GM23248 (cell line): Measurements from ENCODE around the gene VRK3. TPM values are rescaled to one million over a fixed set of nuclear protein-coding genes. Genes with fewer than 3 reads are reported as not detected.
A peak's percentile ranks its signal among the peaks of the same experiment; 100 is the strongest.

ENCODE experiments used
- DNase-seq: peaks from one replicate; pipeline ENCODE4 v3.0.0-alpha.2; 2015
- H2AFZ ChIP-seq: fragments of 200-600 bp; sonication (generic); 2 replicates; pipeline ENCODE4 v1.6.1; 2016; ENCODE audit warnings: antibody characterized with exemption
- H3F3A ChIP-seq: fragments of 200-600 bp; sonication (generic); 2 replicates; pipeline ENCODE4 v1.6.1; 2016; ENCODE audit warnings: mild to moderate bottlenecking, antibody characterized with exemption, mixed run types; ENCODE audit not compliant: insufficient read depth
- H3K27ac ChIP-seq: fragments of 200-600 bp; sonication (generic); 2 replicates; pipeline ENCODE4 v1.5.1; 2016; ENCODE audit warnings: mild to moderate bottlenecking
- H3K27me3 ChIP-seq: fragments of 200-600 bp; sonication (generic); replicated peaks from 2 replicates; pipeline ENCODE4 v1.6.1; 2016; ENCODE audit warnings: mild to moderate bottlenecking; ENCODE audit not compliant: insufficient read depth
- H3K36me3 ChIP-seq: fragments of 200-600 bp; sonication (generic); 2 replicates; pipeline ENCODE4 v1.6.1; 2016; ENCODE audit warnings: low read depth, mild to moderate bottlenecking
- H3K4me1 ChIP-seq: fragments of 200-600 bp; sonication (generic); 2 replicates; pipeline ENCODE4 v1.6.1; 2016; ENCODE audit warnings: mild to moderate bottlenecking; ENCODE audit not compliant: insufficient read depth
- H3K4me2 ChIP-seq: fragments of 200-600 bp; sonication (generic); one replicate; pipeline ENCODE4 v1.6.1; 2016; ENCODE audit warnings: mild to moderate bottlenecking; ENCODE audit not compliant: unreplicated experiment
- H3K4me3 ChIP-seq: fragments of 200-600 bp; sonication (generic); 2 replicates; pipeline ENCODE4 v1.5.1; 2016; ENCODE audit warnings: mild to moderate bottlenecking
- H3K79me2 ChIP-seq: fragments of 200-600 bp; sonication (generic); 2 replicates; pipeline ENCODE4 v1.6.1; 2016; ENCODE audit warnings: mild to moderate bottlenecking; ENCODE audit not compliant: insufficient read depth
- H3K9ac ChIP-seq: fragments of 200-600 bp; sonication (generic); 2 replicates; pipeline ENCODE4 v1.6.1; 2016; ENCODE audit warnings: mild to moderate bottlenecking
- H3K9me2 ChIP-seq: fragments of 200-600 bp; sonication (generic); 2 replicates; pipeline ENCODE4 v1.6.1; 2016; ENCODE audit warnings: mixed run types, mild to moderate bottlenecking, moderate library complexity; ENCODE audit not compliant: insufficient read depth
- H3K9me3 ChIP-seq: fragments of 200-600 bp; sonication (generic); one replicate; pipeline ENCODE4 v1.6.1; 2017; ENCODE audit warnings: low read depth
- H4K20me1 ChIP-seq: fragments of 200-600 bp; sonication (generic); 2 replicates; pipeline ENCODE4 v1.6.0; 2016; ENCODE audit not compliant: insufficient read depth
- EZH2 ChIP-seq: fragments of 200-600 bp; sonication (generic); IDR thresholded peaks from 2 replicates; pipeline ENCODE4 v1.6.1; 2018; ENCODE audit warnings: antibody characterized with exemption, mild to moderate bottlenecking; ENCODE audit not compliant: insufficient read depth, poor library complexity, severe bottlenecking
- EZH2phosphoT487 ChIP-seq: fragments of 200-600 bp; sonication (generic); IDR thresholded peaks from 2 replicates; pipeline ENCODE4 v1.6.1; 2018; ENCODE audit warnings: antibody characterized with exemption, moderate library complexity, mild to moderate bottlenecking, low read depth; ENCODE audit not compliant: insufficient read depth
- WGBS, 2 experiments: methylation state at CpG; one replicate each; pipeline ENCODE4 v1.1.6; 2015 to 2017; ENCODE audit warnings: low lambda C conversion rate in 2 of 2, low coverage in 1 of 2; ENCODE audit errors: missing lambda C conversion rate in 2 of 2; 5-methylcytosine and 5-hydroxymethylcytosine counted together
- in situ Hi-C: fragments of 300-500 bp; cut with MboI; formaldehyde crosslinking; loops from 2 replicates; pipeline ENCODE4 v1.15.0; 2020
- polyA plus RNA-seq: library from polyadenylated mRNA; unstranded; fragments of >200 nt; fragmentation: Nextera tagmentation; extraction: Ambion mirVana; gene quantifications from 2 replicates; pipeline ENCODE4 v1.2.1, GENCODE V29; 2016
- total RNA-seq: library from RNA; depleted of rRNA; stranded (reverse); fragments of >200 nt; shearing (Covaris generic); gene quantifications from 2 replicates; pipeline ENCODE4 v1.2.3, GENCODE V29; 2014

VRK3 gene
- total and polyA plus RNA-seq, 2 experiments from 2014 or later = 30.8 to 45.6 TPM

DNA sequence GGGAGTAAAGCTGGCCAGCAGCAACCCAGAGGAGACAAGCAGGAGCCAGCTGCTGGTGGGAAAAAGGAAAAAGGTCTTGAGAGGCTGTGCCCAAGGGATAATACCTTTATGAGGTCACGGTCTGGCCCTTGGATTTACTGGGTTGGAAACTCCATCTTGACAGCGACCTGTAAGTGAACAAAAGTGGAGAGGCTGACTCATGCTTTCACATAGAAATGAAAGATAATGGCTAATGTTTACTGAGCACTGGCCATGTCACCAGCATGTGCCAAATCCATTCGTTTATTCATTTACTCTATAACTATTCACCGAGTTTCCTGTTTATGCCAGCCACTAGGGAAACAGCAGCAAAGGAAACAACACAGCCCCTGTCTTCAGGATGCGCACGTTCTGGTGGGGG is 4.7 kb downstream of the VRK3 start:
- DNase-seq = no peak
- Histone ChIP-seq H3K4me1 (peaks cover 9% of the 10 kb centered on the region; the same call in 1 of the 2 replicates), H3K4me3 (no peak overlapping the region), H3K36me3 (peaks cover 22% of the 10 kb centered on the region), H3K9ac (no peak overlapping the region), H4K20me1 (no peaks in the 10 kb centered on the region), H3K9me2 (no peaks in the 10 kb centered on the region), H2AFZ (no peak overlapping the region), H3K9me3 (no peaks in the 10 kb centered on the region), H3K27me3 (no peaks in the 10 kb centered on the region), H3K79me2 (peaks cover 47% of the 10 kb centered on the region), H3F3A (no peaks in the 10 kb centered on the region), H3K4me2 (no peak overlapping the region), H3K27ac (no peak overlapping the region)
- in situ Hi-C loops = no loop called here
- 95 to 96% methylated on average over 6 of the region's 6 CpGs for WGBS, 2 experiments
- TF ChIP-seq EZH2phosphoT487 = no peak
- no peak for TF ChIP-seq EZH2

DNA sequence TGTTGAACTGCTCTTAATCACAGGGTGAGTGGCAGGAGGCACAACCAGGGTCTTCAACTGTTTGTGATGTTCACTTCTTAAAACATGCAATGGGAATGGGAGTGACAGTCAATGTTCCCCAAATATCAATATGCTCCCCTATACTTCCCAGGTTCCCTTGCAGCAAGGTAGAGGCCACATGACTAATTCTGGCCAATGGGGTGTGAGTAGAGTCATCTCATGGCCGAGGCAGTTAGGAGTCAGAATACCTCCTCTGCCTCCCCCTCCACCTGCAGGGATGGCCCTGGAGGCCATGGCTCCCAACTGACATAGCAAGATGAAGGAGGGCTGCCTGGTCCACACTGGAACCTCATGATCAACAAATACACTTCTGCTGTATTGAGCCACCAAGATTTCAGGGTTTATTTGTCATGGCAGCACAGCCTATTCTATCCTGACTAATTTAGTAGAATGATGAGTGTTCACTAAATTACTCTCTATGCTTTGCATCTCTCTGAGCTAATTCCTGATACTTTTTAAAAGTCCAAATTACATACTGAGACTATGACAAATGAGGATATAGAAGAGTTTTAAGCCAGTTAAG is 8.9 kb downstream of the VRK3 start:
- no peaks in the 10 kb centered on the region for H4K20me1 ChIP-seq
- no peak overlapping the region for H3K4me3 ChIP-seq
- WGBS, 2 experiments = 95 to 100% methylated on average over 1 of the region's 1 CpG
- no peaks in the 10 kb centered on the region for H3K4me1 ChIP-seq
- no peaks in the 10 kb centered on the region for H3K9me2 ChIP-seq
- no peaks in the 10 kb centered on the region for H3K9me3 ChIP-seq
- H3K79me2 ChIP-seq = peaks cover 18% of the 10 kb centered on the region
- in situ Hi-C loops = no loop called here
- TF ChIP-seq EZH2phosphoT487 (no peak), EZH2 (no peak)
- H3K27me3 ChIP-seq = no peaks in the 10 kb centered on the region
- no peak overlapping the region for H3K9ac ChIP-seq
- no peaks in the 10 kb centered on the region for H3F3A ChIP-seq
- no peak for DNase-seq
- H2AFZ ChIP-seq = no peak overlapping the region
- peaks cover 32% of the 10 kb centered on the region for H3K36me3 ChIP-seq
- no peak overlapping the region for H3K4me2 ChIP-seq
- H3K27ac ChIP-seq = no peak overlapping the region

DNA sequence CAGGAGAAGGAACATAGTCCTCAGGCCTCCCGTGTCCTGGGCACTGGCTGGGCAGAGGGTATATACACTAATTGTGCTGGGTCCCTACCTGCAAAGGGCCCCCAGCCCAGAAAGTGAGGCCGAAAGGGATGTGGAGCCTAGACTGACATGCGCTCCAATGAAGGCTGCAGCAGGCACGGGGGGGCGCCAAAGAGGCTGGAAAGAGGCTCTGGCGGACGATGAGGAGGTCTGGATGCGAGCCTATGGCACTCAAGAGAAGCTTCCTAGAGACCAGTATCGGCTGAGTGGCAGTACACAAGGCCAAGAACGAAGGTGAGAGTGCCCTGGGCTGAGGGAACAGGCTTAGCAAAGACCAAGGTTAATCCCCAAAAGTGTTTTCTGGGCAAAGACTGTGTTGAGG is 16.6 kb downstream of the VRK3 start:
- TF ChIP-seq EZH2phosphoT487 (no peak), EZH2 (no peak)
- no peaks in the 10 kb centered on the region for H3K9me3 ChIP-seq
- H3K4me3 ChIP-seq = no peak overlapping the region
- H3K27ac ChIP-seq = no peak overlapping the region
- H2AFZ ChIP-seq = no peak overlapping the region
- no peaks in the 10 kb centered on the region for H4K20me1 ChIP-seq
- peaks cover 12% of the 10 kb centered on the region for H3K36me3 ChIP-seq
- no peak overlapping the region for H3K9ac ChIP-seq
- H3K4me1 ChIP-seq = peaks cover 9% of the 10 kb centered on the region
- in situ Hi-C loops = no loop called here
- no peak overlapping the region for H3K4me2 ChIP-seq
- H3K27me3 ChIP-seq = no peaks in the 10 kb centered on the region
- H3K9me2 ChIP-seq = no peaks in the 10 kb centered on the region
- H3F3A ChIP-seq = peaks cover 14% of the 10 kb centered on the region; the same call in 1 of the 2 replicates
- WGBS, 2 experiments = 60 to 61% methylated on average over 10 of the region's 10 CpGs
- peak; percentile 31 for DNase-seq
- H3K79me2 ChIP-seq = 0 out of 2 replicates have a peak, but pooled peaks cover 7% of the 10 kb centered on the region

DNA sequence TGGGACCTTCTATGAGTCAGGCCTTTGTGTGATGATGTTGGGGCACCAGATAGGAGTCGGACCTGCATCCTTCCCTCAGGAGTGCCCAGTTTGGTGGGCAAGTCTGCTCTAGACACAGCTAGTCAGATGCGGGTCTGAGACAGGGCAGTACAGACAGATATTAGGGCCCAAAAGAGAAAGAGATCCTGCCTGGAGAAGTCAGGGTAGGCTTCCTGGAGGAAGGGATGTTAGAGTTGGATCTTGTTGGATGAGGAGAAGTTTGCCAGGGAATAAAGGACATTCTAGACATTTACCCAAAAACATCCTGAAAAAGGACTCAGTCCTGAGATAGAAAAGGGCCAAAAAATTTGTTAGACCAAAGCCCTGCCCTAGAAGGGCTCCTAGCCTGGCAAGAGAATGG is 17.2 kb downstream of the VRK3 start:
- in situ Hi-C loops = no loop called here
- no peaks in the 10 kb centered on the region for H3K9me3 ChIP-seq
- H3K9ac ChIP-seq = no peak overlapping the region
- no peaks in the 10 kb centered on the region for H3K27me3 ChIP-seq
- H4K20me1 ChIP-seq = no peaks in the 10 kb centered on the region
- H3K27ac ChIP-seq = no peak overlapping the region
- H3K36me3 ChIP-seq = peaks cover 8% of the 10 kb centered on the region
- no peak overlapping the region for H3K4me2 ChIP-seq
- TF ChIP-seq EZH2 (no peak), EZH2phosphoT487 (no peak)
- H2AFZ ChIP-seq = no peak overlapping the region
- peaks cover 7% of the 10 kb centered on the region; the same call in 1 of the 2 replicates for H3K79me2 ChIP-seq
- no peak overlapping the region for H3K4me3 ChIP-seq
- 81 to 82% methylated on average over 2 of the region's 2 CpGs for WGBS, 2 experiments
- no peak for DNase-seq
- peaks cover 14% of the 10 kb centered on the region; the same call in 1 of the 2 replicates for H3F3A ChIP-seq
- H3K9me2 ChIP-seq = no peaks in the 10 kb centered on the region
- peaks cover 10% of the 10 kb centered on the region for H3K4me1 ChIP-seq

DNA sequence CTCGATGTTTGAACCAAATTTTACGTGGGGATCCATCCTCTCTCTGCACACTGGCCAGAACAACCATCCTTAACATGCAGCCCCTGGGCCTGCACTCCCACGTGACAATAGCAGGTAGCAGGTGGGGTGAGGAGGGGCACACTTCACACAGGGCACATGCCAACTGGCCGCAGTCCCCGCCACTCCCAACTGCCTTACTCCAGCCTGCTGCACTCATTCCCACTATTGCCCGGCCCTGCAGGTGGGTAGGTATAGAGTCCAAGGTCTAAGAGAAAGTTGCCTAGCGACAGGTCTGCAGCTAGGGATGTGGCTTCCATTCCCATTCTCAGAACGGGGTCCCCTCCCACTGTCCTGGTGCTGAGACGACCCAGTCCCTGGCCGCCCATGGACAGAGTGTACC is 18.0 kb downstream of the VRK3 start:
- peaks cover 8% of the 10 kb centered on the region for H3K36me3 ChIP-seq
- no peak overlapping the region for H3K9ac ChIP-seq
- TF ChIP-seq EZH2phosphoT487 = no peak
- TF ChIP-seq EZH2 = no peak
- H3K9me2 ChIP-seq = no peaks in the 10 kb centered on the region
- H3K4me2 ChIP-seq = no peak overlapping the region
- in situ Hi-C loops = no loop called here
- no peaks in the 10 kb centered on the region for H3K27me3 ChIP-seq
- 84 to 85% methylated on average over 10 of the region's 10 CpGs for WGBS, 2 experiments
- no peak overlapping the region for H2AFZ ChIP-seq
- peaks cover 14% of the 10 kb centered on the region; the same call in 1 of the 2 replicates for H3F3A ChIP-seq
- H3K9me3 ChIP-seq = no peaks in the 10 kb centered on the region
- H3K27ac ChIP-seq = no peak overlapping the region
- peaks cover 1% of the 10 kb centered on the region; the same call in 1 of the 2 replicates for H3K79me2 ChIP-seq
- H4K20me1 ChIP-seq = no peaks in the 10 kb centered on the region
- H3K4me3 ChIP-seq = no peak overlapping the region
- no peak for DNase-seq
- peaks cover 10% of the 10 kb centered on the region for H3K4me1 ChIP-seq
